HCT116 (cell line): ENCODE results near the gene FHIT. TPM values are rescaled to one million over a fixed set of nuclear protein-coding genes. Genes with fewer than 3 reads are reported as not detected.

Experiments used
- ATAC-seq: fragments of 200-7000 bp; cut with Tn5 transposase; 2 replicates; pipeline ENCODE4 v1.9.1; 2020; ENCODE audit warnings: mild to moderate bottlenecking, moderate library complexity
- BruUV-seq: library from RNA; stranded (reverse); fragments of 400-500 nt; replicated peaks from 2 replicates; lab custom pipeline; 2021; lab: Mats Ljungman, UMichigan
- CTCF ChIA-PET: fragments of 300-600 bp; sonication (Branson Sonifier 250); formaldehyde crosslinking; loops from one replicate; lab custom pipeline; 2021; ENCODE audit warnings: antibody characterized with exemption; lab: Charles Lee
- POLR2A ChIA-PET: fragments of 300-600, 350-600 bp; sonication (Branson Sonifier 250); formaldehyde crosslinking; loops from one replicate; lab custom pipeline; 2021; ENCODE audit warnings: antibody characterized with exemption; lab: Charles Lee
- RAD21 ChIA-PET, 2 experiments: fragments of 300-600 bp; sonication (Branson Sonifier 250); formaldehyde crosslinking; loops; one replicate each; lab custom pipeline; 2023; ENCODE audit warnings: low total read pairs in 2 of 2; ENCODE audit not compliant: uncharacterized antibody in 2 of 2, unreplicated experiment in 2 of 2, low non-redundant PET in 1 of 2; lab: Charles Lee
- DNase-seq: peaks from one replicate; pipeline ENCODE4 v3.0.0-alpha.2; 2010; ENCODE audit warnings: low read depth, low spot score
- H2AFZ ChIP-seq: fragments of 200-600 bp; shearing (Covaris generic), sonication (generic); 2 replicates; pipeline ENCODE4 v1.6.1; 2017; ENCODE audit warnings: low read depth, mixed run types, mixed read lengths, antibody characterized with exemption, low read length; ENCODE audit not compliant: poor library complexity, severe bottlenecking
- H3K27ac ChIP-seq: 2 replicates; pipeline ENCODE4 v1.5.1; 2012; ENCODE audit warnings: low read depth, low read length
- H3K27me3 ChIP-seq: fragments of 200-600 bp; sonication (generic); 2 replicates; pipeline ENCODE4 v1.6.1; 2016; ENCODE audit warnings: mixed run types, low read length, mixed read lengths; ENCODE audit not compliant: insufficient read depth
- H3K36me3 ChIP-seq, 2 experiments: fragments of 200-500 bp in 1 of 2; fragments of 200-600 bp in 1 of 2; sonication (Bioruptor generic) in 1 of 2; sonication (generic) in 1 of 2; 2 replicates each; pipeline versions ENCODE4 v1.5.1 to v1.6.1; 2014 to 2016; ENCODE audit warnings: low read length in 2 of 2, inconsistent platforms in 1 of 2, mixed read lengths in 1 of 2, mixed run types in 1 of 2; ENCODE audit not compliant: insufficient read depth in 2 of 2, control insufficient read depth in 1 of 2
- H3K4me1 ChIP-seq, 2 experiments: fragments of 200-600 bp in 1 of 2; sonication (generic) in 1 of 2; 2 replicates each; pipeline versions ENCODE4 v1.5.1 to v1.6.1; 2012 to 2017; ENCODE audit warnings: low read length in 2 of 2, inconsistent platforms in 1 of 2, mild to moderate bottlenecking in 1 of 2, mixed read lengths in 1 of 2, mixed run types in 1 of 2, moderate library complexity in 1 of 2; ENCODE audit not compliant: insufficient read depth in 2 of 2, control insufficient read depth in 1 of 2
- H3K4me2 ChIP-seq: fragments of 200-600 bp; sonication (generic); 2 replicates; pipeline ENCODE4 v1.6.1; 2017; ENCODE audit warnings: mixed run types, low read length, mixed read lengths
- H3K4me3 ChIP-seq, 2 experiments: fragments of 200-600 bp in 1 of 2; sonication (generic) in 1 of 2; replicated peaks in 1 of 2; 2 replicates each; pipeline ENCODE4 v1.5.1; 2011 to 2016; ENCODE audit warnings: low read length in 2 of 2, control low read depth in 1 of 2, low read depth in 1 of 2, mild to moderate bottlenecking in 1 of 2, mixed read lengths in 1 of 2, mixed run types in 1 of 2
- H3K79me2 ChIP-seq: fragments of 200-600 bp; sonication (generic); 2 replicates; pipeline ENCODE4 v1.6.1; 2017; ENCODE audit warnings: mild to moderate bottlenecking, mixed run types, low read length, moderate library complexity, mixed read lengths; ENCODE audit not compliant: insufficient read depth
- H3K9ac ChIP-seq: fragments of 200-600 bp; sonication (generic); 2 replicates; pipeline ENCODE4 v1.6.1; 2016; ENCODE audit warnings: low read length, mixed read lengths
- H3K9me2 ChIP-seq: fragments of 200-600 bp; sonication (generic), shearing (Covaris generic); 2 replicates; pipeline ENCODE4 v1.6.1; 2017; ENCODE audit warnings: mixed run types, mild to moderate bottlenecking, moderate library complexity; ENCODE audit not compliant: insufficient read depth
- H3K9me3 ChIP-seq, 2 experiments: fragments of 200-500 bp in 1 of 2; fragments of 200-600 bp in 1 of 2; sonication (Bioruptor generic) in 1 of 2; sonication (generic) in 1 of 2; 2 replicates each; pipeline ENCODE4 v1.6.1; 2014 to 2017; ENCODE audit warnings: low read length in 2 of 2, mixed read lengths in 2 of 2, inconsistent platforms in 1 of 2, low read depth in 1 of 2, mild to moderate bottlenecking in 1 of 2, mixed run types in 1 of 2, moderate library complexity in 1 of 2; ENCODE audit not compliant: control insufficient read depth in 1 of 2, insufficient read depth in 1 of 2
- H4K20me1 ChIP-seq: fragments of 200-600 bp; sonication (generic), shearing (Covaris generic); 2 replicates; pipeline ENCODE4 v1.6.1; 2017; ENCODE audit warnings: mixed run types, mild to moderate bottlenecking, moderate library complexity; ENCODE audit not compliant: insufficient read depth
- ELF1 ChIP-seq: IDR thresholded peaks from 2 replicates; pipeline ENCODE4 v1.6.1; 2012; ENCODE audit warnings: low read depth, borderline replicate concordance
- FOSL1 ChIP-seq: IDR thresholded peaks from 2 replicates; pipeline ENCODE4 v1.6.1; 2012; ENCODE audit warnings: low read depth
- MAX ChIP-seq: IDR thresholded peaks from 2 replicates; pipeline ENCODE4 v1.6.1; 2012
- RAD21 ChIP-seq: IDR thresholded peaks from 2 replicates; pipeline ENCODE4 v1.6.1; 2012; ENCODE audit warnings: low read depth, mild to moderate bottlenecking
- SIN3A ChIP-seq: IDR thresholded peaks from 2 replicates; pipeline ENCODE4 v1.6.1; 2012; ENCODE audit warnings: low read depth
- YY1 ChIP-seq: IDR thresholded peaks from 2 replicates; pipeline ENCODE4 v1.6.1; 2011; ENCODE audit warnings: low read length, low read depth, moderate library complexity, mild to moderate bottlenecking; ENCODE audit not compliant: insufficient replicate concordance; ENCODE audit errors: extremely low read depth
- intact Hi-C: fragments of 100-400 bp; cut with micrococcal nuclease; formaldehyde crosslinking; loops from 2 replicates; pipeline ENCODE4 v1.10.0; 2022
- total RNA-seq: library from RNA; stranded (reverse); gene quantifications from one replicate; pipeline ENCODE4 v1.2.1, GENCODE V29; 2021; ENCODE audit not compliant: unreplicated experiment
- TF ChIP-seq, protein P1 (sequence below), 3 experiments: fragments of 200-600 bp in 1 of 3; sonication (generic) in 1 of 3; IDR thresholded peaks in 2 of 3; conservative IDR thresholded peaks in 1 of 3; 2 replicates each; pipeline ENCODE4 v1.5.1; 2012 to 2017; ENCODE audit warnings: low read depth in 2 of 3, low read length in 2 of 3, antibody characterized with exemption in 1 of 3, borderline replicate concordance in 1 of 3, control low read depth in 1 of 3, mild to moderate bottlenecking in 1 of 3, mixed read lengths in 1 of 3, mixed run types in 1 of 3, moderate library complexity in 1 of 3; ENCODE audit not compliant: insufficient read depth in 1 of 3
- TF ChIP-seq, protein P2 (sequence below): IDR thresholded peaks from 2 replicates; pipeline ENCODE4 v1.6.1; 2012

The FHIT gene
- total RNA-seq, 1 experiment from 2014 or later = 20.1 TPM

DNA sequence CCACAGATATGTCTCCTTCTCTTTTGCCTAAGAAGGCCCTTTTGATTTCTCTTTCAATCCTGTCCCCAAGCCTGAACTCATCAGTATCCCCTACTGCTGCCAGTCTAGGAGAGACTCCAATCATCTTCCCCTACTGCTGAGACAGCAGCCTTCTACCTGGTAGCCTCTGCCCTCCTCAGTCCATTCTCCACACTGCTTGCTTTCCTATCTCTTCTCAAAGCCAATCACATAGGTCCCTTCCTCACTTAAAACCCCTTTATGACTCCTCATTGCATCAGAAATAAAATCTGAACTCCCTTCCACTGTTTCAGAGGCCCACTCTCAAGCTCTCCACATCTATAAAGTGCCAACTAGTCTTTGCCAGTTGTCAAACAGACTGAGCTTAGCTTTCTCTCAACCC, 1119.6 kb downstream of the FHIT start (continued):
- TF ChIP-seq, protein P1, sequence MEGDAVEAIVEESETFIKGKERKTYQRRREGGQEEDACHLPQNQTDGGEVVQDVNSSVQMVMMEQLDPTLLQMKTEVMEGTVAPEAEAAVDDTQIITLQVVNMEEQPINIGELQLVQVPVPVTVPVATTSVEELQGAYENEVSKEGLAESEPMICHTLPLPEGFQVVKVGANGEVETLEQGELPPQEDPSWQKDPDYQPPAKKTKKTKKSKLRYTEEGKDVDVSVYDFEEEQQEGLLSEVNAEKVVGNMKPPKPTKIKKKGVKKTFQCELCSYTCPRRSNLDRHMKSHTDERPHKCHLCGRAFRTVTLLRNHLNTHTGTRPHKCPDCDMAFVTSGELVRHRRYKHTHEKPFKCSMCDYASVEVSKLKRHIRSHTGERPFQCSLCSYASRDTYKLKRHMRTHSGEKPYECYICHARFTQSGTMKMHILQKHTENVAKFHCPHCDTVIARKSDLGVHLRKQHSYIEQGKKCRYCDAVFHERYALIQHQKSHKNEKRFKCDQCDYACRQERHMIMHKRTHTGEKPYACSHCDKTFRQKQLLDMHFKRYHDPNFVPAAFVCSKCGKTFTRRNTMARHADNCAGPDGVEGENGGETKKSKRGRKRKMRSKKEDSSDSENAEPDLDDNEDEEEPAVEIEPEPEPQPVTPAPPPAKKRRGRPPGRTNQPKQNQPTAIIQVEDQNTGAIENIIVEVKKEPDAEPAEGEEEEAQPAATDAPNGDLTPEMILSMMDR (IDR thresholded peaks at IDR 0.05 in 2 of 3, conservative IDR thresholded peaks at IDR 0.05 in 1 of 3; ENCODE audit: borderline replicate concordance in 1 of 3, insufficient read depth in 1 of 3, low read depth in 2 of 3, low read length in 2 of 3) = no peak
- no peak for TF ChIP-seq MAX
- no peak for TF ChIP-seq SIN3A
- TF ChIP-seq, protein P2, sequence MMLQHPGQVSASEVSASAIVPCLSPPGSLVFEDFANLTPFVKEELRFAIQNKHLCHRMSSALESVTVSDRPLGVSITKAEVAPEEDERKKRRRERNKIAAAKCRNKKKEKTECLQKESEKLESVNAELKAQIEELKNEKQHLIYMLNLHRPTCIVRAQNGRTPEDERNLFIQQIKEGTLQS = no peak
- no peak for TF ChIP-seq YY1
- no peak for TF ChIP-seq ELF1

GRCh38 chr3:60126511-60127304, 1124.5 kb downstream of the FHIT start:
- H3K9ac ChIP-seq = no peak overlapping the region
- no peaks in the 10 kb centered on the region for H3K9me3 ChIP-seq
- no peak overlapping the region for H2AFZ ChIP-seq
- H3K36me3 ChIP-seq = no peaks in the 10 kb centered on the region
- BruUV-seq = no TSS peak
- H3K79me2 ChIP-seq = no peaks in the 10 kb centered on the region
- intact Hi-C loops = no loop called here
- no peak overlapping the region for H3K4me3 ChIP-seq
- H3K4me1 ChIP-seq = no peaks in the 10 kb centered on the region
- no peak overlapping the region for H3K4me2 ChIP-seq
- CTCF ChIA-PET = no interaction called here
- no peak overlapping the region for H3K27ac ChIP-seq
- POLR2A ChIA-PET = no interaction called here
- H4K20me1 ChIP-seq = no peaks in the 10 kb centered on the region
- no peak for TF ChIP-seq SIN3A
- no peak for TF ChIP-seq FOSL1
- no peak for TF ChIP-seq MAX
- TF ChIP-seq, protein P1 (IDR thresholded peaks at IDR 0.05 in 2 of 3, conservative IDR thresholded peaks at IDR 0.05 in 1 of 3; ENCODE audit: borderline replicate concordance in 1 of 3, insufficient read depth in 1 of 3, low read depth in 2 of 3, low read length in 2 of 3) = no peak
- no peak for TF ChIP-seq RAD21
- RAD21 ChIA-PET = no interaction called here
- no peaks in the 10 kb centered on the region for H3K27me3 ChIP-seq
- DNase-seq = no peak
- no peaks in the 10 kb centered on the region for H3K9me2 ChIP-seq
- ATAC-seq = no peak
